ENCODE measurements around the gene TSPAN12.

GRCh38 chr7:120813546-120814252 lies 44.2 kb downstream of the TSPAN12 start:
- TF ChIP-seq POLR2A (IDR thresholded peaks at IDR 0.05; ENCODE audit: low read depth, low read length): no peak
- TF ChIP-seq JUN (IDR thresholded peaks at IDR 0.05; ENCODE audit: borderline replicate concordance, insufficient read depth, insufficient read length, low read depth): no peak
- TF ChIP-seq CTCF (IDR thresholded peaks at IDR 0.05; ENCODE audit: extremely low read depth in 1 of 2, insufficient read depth in 1 of 2, low read depth in 1 of 2, low read length in 2 of 2): no peak
- no peak for TF ChIP-seq MAX (IDR thresholded peaks at IDR 0.05; ENCODE audit: insufficient read depth, insufficient read length)
- TF ChIP-seq EZH2 (IDR thresholded peaks at IDR 0.05; ENCODE audit: borderline replicate concordance, low read depth, low read length, severe bottlenecking): no peak

All from endothelial cell of umbilical vein (primary cell).